Astrocyte of the cerebellum (primary cell): ENCODE measurements around the gene C9.
"Not testable (repeated sequence)": the region's sequence is repeated elsewhere in the genome, so short reads cannot be mapped to it uniquely, and the experiment has no call there.

ENCODE experiments used
- DNase-seq: peaks from one replicate; pipeline ENCODE4 v3.0.0-alpha.2; 2011; ENCODE audit warnings: low read depth
- H3K4me3 ChIP-seq: 2 replicates; pipeline ENCODE4 v1.5.1; 2011; ENCODE audit warnings: mild to moderate bottlenecking, low read depth, low read length, moderate library complexity
- CTCF ChIP-seq: IDR thresholded peaks from 2 replicates; pipeline ENCODE4 v1.5.1; 2012; ENCODE audit warnings: low read length, low read depth, moderate library complexity, mild to moderate bottlenecking; ENCODE audit errors: missing control alignments
- in situ Hi-C: cut with HindIII; loops from 2 replicates; pipeline ENCODE4 v1.10.0; 2017; ENCODE audit warnings: low sequenced_read_pairs

C9 gene

GRCh38 chr5:39299962-39300361 is 64.3 kb downstream of the C9 start:
- no peak overlapping the region for H3K4me3 ChIP-seq
- in situ Hi-C loops, result no loop called here
- no peak for DNase-seq
- TF ChIP-seq CTCF, result no peak

- no peak overlapping the region for H3K4me3 ChIP-seq
- in situ Hi-C loops, result no loop called here
- DNase-seq, result no peak
- TF ChIP-seq CTCF, result no peak
Observed at GRCh38 chr5:39294736-39295135, 69.6 kb downstream of the C9 start.

- in situ Hi-C loops, result no loop called here
- no peak for DNase-seq
- no peak overlapping the region for H3K4me3 ChIP-seq
- no peak for TF ChIP-seq CTCF
Observed at GRCh38 chr5:39284552-39284951, 79.7 kb downstream of the C9 start.

GRCh38 chr5:39283231-39283818 is 81.0 kb downstream of the C9 start:
- H3K4me3 ChIP-seq, result no peak overlapping the region
- in situ Hi-C loops, result no loop called here
- peak; percentile 34 for DNase-seq
- TF ChIP-seq CTCF, result peak; percentile 69

GRCh38 chr5:39282561-39282960 is 81.7 kb downstream of the C9 start:
- no peak for TF ChIP-seq CTCF
- in situ Hi-C loops, result no loop called here
- H3K4me3 ChIP-seq, result no peak overlapping the region
- DNase-seq, result no peak

GRCh38 chr5:39275865-39276264 is 88.4 kb downstream of the C9 start:
- DNase-seq, in situ Hi-C loops, H3K4me3 ChIP-seq: not testable (repeated sequence)

GRCh38 chr5:39274398-39275085 is 89.8 kb downstream of the C9 start:
- TF ChIP-seq CTCF, result no peak
- no peak for DNase-seq
- in situ Hi-C loops, result no loop called here
- no peak overlapping the region for H3K4me3 ChIP-seq
